GM19372 (cell line): ENCODE measurements around the gene OPN4.
A peak's percentile ranks its signal among the peaks of the same experiment; 100 is the strongest.

Experiments used
- ATAC-seq: cut with Tn5 transposase; IDR thresholded peaks from one replicate; pipeline ENCODE4 v1.9.1; 2021; ENCODE audit warnings: mild to moderate bottlenecking, low read depth, moderate library complexity; ENCODE audit not compliant: unreplicated experiment

OPN4 gene

GRCh38 chr10:86693721-86694369 is 39.5 kb downstream of the OPN4 start:
- ATAC-seq, result no peak

DNA sequence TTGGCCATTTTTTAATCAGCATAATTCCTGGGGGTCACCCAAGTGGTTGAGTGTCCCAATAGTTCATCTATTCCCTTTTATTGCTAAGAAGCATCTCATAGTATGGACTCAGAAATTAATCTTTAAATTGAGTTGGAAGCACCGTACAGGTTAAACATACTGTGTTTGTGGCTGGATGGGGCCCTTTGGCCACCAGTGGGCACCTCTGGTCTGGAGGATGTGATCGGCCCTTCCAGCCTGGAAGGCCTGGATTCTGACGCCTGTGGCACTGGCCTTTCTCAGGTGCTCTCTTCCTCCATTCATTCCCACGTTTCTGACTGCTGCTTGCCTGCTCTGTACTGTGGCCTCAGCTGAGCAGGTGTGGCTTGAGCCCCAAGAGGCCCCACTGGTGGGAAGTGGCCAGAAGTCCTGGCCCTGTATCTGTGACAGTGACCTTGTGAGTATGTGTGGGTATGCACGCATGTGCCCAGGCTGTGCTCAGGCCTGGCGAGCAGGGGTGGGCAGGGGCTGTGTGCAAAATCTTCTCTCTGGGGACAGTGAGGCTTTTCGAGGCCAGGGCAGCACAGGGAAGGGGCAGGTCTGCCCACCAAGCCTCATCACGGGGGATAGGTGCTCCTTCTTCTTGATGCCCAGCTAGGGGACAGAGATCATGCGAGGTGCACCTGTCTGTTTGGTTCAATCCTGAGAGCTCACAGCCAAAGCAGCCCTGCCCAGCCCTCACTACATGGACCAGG is 44.0 kb downstream of the OPN4 start:
- no peak for ATAC-seq

DNA sequence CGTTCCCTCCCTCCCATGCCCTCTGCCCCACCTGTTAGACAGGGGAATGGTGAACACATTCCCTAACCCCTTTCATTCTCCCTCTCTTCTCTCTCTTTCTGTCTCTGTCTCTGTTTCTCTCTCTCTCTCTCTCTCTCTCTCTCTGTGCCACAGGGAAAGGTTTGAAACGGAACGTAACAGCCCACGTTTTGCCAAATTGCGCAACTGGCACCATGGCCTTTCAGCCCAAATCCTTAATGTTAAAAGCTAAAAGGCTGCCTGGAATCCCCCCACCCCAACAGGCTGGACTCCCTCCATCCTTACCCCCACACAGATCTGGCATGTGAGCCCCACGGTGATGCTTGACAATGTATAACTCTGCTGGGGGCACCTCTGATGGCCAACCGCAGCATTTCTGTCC is 44.8 kb downstream of the OPN4 start:
- ATAC-seq, result no peak

GRCh38 chr10:86699541-86699940 is 45.2 kb downstream of the OPN4 start:
- no peak for ATAC-seq

DNA sequence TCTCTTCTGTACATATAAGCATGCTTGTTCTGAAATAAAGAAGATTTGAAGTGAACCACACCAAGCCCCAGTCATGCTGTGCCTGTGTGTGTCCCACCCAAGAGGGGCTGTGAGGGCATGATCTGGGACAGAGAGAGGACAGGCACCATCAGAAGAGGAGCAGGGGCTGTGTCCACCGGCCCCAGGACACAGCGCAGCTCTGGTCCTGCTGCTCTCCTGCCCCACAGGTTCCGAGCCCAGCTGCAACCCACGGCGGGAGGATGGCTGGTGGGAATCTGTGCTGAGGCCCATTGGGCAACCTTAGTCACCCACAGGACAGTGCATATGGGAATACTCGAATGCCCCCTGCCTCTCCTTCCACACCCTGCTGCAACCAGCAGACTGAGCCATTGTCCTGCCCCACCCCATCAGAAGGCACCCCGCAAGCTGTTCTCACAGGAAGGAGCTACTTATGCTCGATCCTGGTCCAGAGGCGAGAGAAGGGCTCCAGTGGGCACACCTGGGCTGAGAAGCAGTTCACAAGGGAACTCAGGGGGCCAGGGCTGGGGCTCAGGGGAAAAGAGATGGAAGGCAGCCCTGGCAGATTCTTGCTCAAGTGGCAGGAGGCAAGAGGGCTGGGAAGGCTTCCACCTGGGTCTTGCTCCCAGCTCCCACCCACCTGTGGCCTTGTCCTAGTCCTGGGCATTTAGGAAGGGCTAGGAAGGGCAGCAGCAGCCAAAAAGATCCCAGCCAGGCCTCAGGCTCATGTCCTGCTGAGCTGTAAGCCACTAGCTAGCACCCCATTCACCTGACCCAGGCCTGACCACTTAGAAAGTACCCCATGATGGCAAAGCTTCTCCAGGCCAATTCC is 45.9 kb downstream of the OPN4 start:
- no peak for ATAC-seq

GRCh38 chr10:86700851-86701617 is 46.7 kb downstream of the OPN4 start:
- ATAC-seq, result no peak

DNA sequence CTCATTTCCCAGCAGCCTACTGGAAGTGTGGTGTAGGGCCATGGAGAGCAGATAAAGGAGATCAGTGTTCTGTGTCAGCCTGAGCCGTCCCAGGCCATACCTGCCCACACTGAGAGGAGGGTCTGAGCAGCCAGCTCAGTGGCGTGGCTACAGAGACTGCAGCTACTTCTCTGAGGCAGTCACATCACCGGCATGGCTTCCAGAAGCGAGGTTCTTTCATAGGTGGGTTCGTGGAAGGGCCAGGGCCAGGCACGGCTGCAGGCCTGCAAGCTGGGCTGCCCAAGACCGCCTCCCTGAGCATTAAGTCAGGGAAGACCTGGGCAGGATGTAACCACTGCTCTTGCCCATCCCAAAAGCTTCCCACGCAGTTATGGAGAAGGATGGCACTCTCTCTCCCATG is 48.8 kb downstream of the OPN4 start:
- no peak for ATAC-seq

DNA sequence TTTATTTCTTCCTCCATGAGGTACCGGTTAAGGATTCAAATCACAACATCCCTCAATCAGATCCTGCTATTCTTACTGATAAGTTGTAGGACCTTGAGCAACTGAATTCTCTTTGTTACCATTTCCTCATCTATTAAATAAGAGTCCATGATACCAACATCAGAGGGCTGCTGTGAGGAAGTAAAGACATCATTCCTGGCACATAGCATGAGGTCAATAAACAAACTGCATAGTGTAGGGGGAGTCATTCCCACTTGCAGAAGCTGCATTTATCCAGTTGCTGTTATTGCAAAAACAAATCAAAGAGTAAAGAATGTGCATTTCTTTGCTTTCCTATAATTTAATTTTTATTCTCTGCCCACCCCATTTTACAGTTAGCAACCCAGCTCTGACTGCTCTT is 50.8 kb downstream of the OPN4 start:
- no peak for ATAC-seq

- no peak for ATAC-seq
Measured at GRCh38 chr10:86705905-86706304, 51.6 kb downstream of the OPN4 start.

DNA sequence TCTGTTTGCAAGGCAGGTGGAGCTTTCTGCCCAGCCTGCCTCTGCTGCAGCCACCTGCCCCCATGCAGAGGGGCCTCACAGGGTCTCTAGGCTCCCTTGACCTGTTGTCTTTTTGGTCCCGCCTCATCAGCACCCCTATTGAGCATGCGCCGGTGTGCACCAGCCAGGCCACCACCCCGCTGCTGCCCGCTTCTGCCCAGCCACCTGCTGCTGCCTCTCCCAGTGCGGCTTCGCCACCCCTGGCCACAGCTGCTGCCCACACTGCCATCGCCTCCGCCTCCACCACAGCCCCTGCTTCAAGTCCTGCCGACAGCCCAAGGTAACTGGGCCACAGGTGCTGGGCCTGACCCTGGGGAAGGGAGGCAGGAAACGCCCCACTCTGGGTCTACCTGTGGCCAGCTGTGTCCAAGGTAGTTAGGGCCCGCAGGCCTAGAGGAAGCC is 52.1 kb downstream of the OPN4 start:
- no peak for ATAC-seq

- ATAC-seq, result no peak
Measured at GRCh38 chr10:86706977-86707376, 52.6 kb downstream of the OPN4 start.

GRCh38 chr10:86707505-86707904 is 53.2 kb downstream of the OPN4 start:
- ATAC-seq, result no peak

- ATAC-seq, result no peak
Measured at GRCh38 chr10:86708068-86708782, 53.9 kb downstream of the OPN4 start.

- ATAC-seq, result no peak
Measured at GRCh38 chr10:86708783-86709380, 54.5 kb downstream of the OPN4 start.

- ATAC-seq, result no peak
Measured at GRCh38 chr10:86709396-86710185, 55.2 kb downstream of the OPN4 start.

DNA sequence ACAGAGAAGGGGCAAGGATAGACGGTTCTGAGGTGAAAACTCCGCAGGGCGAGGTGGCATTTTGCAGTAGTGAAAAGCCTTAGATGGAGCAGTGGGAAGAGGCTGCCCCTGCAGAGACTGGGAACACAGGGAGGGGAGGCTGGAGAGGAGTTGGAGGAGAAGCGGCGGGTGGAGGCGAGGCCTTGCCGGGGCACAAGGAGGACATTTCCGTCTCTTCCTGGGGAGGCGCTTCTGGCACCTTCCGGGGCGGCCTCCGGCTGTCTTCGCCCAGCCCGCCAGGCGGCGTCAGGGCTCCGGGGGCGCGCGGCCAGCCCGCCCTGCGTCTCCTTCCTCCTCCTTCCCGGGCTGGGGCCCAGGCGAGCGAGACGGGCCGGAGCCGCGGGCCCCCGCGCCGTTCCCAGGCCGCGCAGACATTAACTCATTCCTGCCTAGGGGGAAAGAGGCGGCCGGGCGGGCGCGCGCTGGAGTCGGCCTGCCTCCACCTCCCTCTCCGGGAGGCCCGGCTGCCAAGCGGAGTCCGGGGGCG is 56.7 kb downstream of the OPN4 start:
- peak; percentile 81 for ATAC-seq

GRCh38 chr10:86711513-86712316 is 57.4 kb downstream of the OPN4 start:
- peak; percentile 49 for ATAC-seq

DNA sequence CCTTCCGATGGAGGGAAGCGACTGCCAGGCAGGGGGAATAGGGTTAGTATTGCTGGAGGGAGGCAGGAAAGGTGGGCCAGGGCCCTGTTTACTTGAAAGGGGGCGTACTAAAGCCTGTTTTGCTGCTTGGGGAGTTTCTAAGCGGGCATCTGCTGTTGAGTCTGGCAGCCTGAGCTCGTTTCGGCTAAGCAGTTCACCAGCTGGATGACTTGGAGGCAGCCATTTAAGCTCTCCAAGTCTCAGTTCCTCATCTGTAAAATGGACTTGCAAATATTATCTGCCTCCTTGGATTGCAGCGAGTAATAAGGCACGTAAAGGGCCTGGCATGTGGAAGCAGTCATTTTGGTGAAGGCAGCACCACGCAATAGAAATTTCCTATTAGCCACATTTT is 58.0 kb downstream of the OPN4 start:
- peak; percentile 16 for ATAC-seq
